ENCODE results near the gene DAAM1.

The DAAM1 gene

GRCh38 chr14:59297071-59297776 is 108.8 kb downstream of the DAAM1 start:
- no peak for DNase-seq (ENCODE audit: low read depth)
- no peak for TF ChIP-seq CTCF (conservative IDR thresholded peaks at IDR 0.05; ENCODE audit: low read length)
- no peak overlapping the region for H3K4me3 ChIP-seq (ENCODE audit: low read length)

GRCh38 chr14:59299731-59300130 is 111.3 kb downstream of the DAAM1 start:
- H3K4me3 ChIP-seq (ENCODE audit: low read length) = no peak overlapping the region
- no peak for TF ChIP-seq CTCF (conservative IDR thresholded peaks at IDR 0.05; ENCODE audit: low read length)
- no peak for DNase-seq (ENCODE audit: low read depth)

- DNase-seq (ENCODE audit: low read depth) = no peak
- no peak overlapping the region for H3K4me3 ChIP-seq (ENCODE audit: low read length)
- no peak for TF ChIP-seq CTCF (conservative IDR thresholded peaks at IDR 0.05; ENCODE audit: low read length)
Measured at GRCh38 chr14:59301354-59301753, 112.9 kb downstream of the DAAM1 start.

- TF ChIP-seq CTCF (conservative IDR thresholded peaks at IDR 0.05; ENCODE audit: low read length) = no peak
- no peak for DNase-seq (ENCODE audit: low read depth)
- H3K4me3 ChIP-seq (ENCODE audit: low read length) = no peak overlapping the region
Measured at GRCh38 chr14:59302313-59302712, 113.8 kb downstream of the DAAM1 start.

GRCh38 chr14:59303216-59303615 is 114.7 kb downstream of the DAAM1 start:
- TF ChIP-seq CTCF (conservative IDR thresholded peaks at IDR 0.05; ENCODE audit: low read length) = no peak
- no peak overlapping the region for H3K4me3 ChIP-seq (ENCODE audit: low read length)
- DNase-seq (ENCODE audit: low read depth) = peak; percentile 65

- no peak overlapping the region for H3K4me3 ChIP-seq (ENCODE audit: low read length)
- DNase-seq (ENCODE audit: low read depth) = peak; percentile 86
Measured at GRCh38 chr14:59305231-59305630, 116.8 kb downstream of the DAAM1 start.

More at GRCh38 chr14:59305231-59305630, 116.8 kb downstream of the DAAM1 start:
- TF ChIP-seq CTCF (conservative IDR thresholded peaks at IDR 0.05; ENCODE audit: low read length) = no peak
